ENCODE results near the gene SLC35G1.

The SLC35G1 gene

GRCh38 chr10:93893646-93894515, at the start of gene SLC35G1:
Gene SLC35G1, plus strand, starts transcription at chr10:93893978. Its CDS starts 56 bp downstream, at chr10:93894034.
- peak; percentile 29 for DNase-seq

GRCh38 chr10:93844979-93845626, 48.7 kb upstream of the SLC35G1 start:
- peak; percentile 73 for DNase-seq

GRCh38 chr10:93849593-93849992, 44.2 kb upstream of the SLC35G1 start:
- peak; percentile 73 for DNase-seq

GRCh38 chr10:93850031-93851015, 43.5 kb upstream of the SLC35G1 start:
- no peak for DNase-seq

- DNase-seq, result no peak
Observed at GRCh38 chr10:93851169-93851568, 42.6 kb upstream of the SLC35G1 start.

- no peak for DNase-seq
Observed at GRCh38 chr10:93852476-93853095, 41.2 kb upstream of the SLC35G1 start.

- DNase-seq, result no peak
Observed at GRCh38 chr10:93854975-93855374, 38.8 kb upstream of the SLC35G1 start.

- no peak for DNase-seq
Observed at GRCh38 chr10:93856349-93857145, 37.2 kb upstream of the SLC35G1 start.

GRCh38 chr10:93859049-93859655, 34.6 kb upstream of the SLC35G1 start:
- no peak for DNase-seq

- DNase-seq, result no peak
Observed at GRCh38 chr10:93861825-93862224, 32.0 kb upstream of the SLC35G1 start.

- DNase-seq, result no peak
Observed at GRCh38 chr10:93865794-93866425, 27.9 kb upstream of the SLC35G1 start.

- no peak for DNase-seq
Observed at GRCh38 chr10:93867525-93867924, 26.3 kb upstream of the SLC35G1 start.

GRCh38 chr10:93871671-93872204, 22.0 kb upstream of the SLC35G1 start:
- DNase-seq, result no peak

GRCh38 chr10:93872375-93873158, 21.2 kb upstream of the SLC35G1 start:
- DNase-seq, result no peak

GRCh38 chr10:93873420-93874115, 20.2 kb upstream of the SLC35G1 start:
- no peak for DNase-seq

- DNase-seq, result peak; percentile 23
Observed at GRCh38 chr10:93874309-93875031, 19.3 kb upstream of the SLC35G1 start.

GRCh38 chr10:93875032-93875358, 18.8 kb upstream of the SLC35G1 start:
- DNase-seq, result no peak

- DNase-seq, result no peak
Observed at GRCh38 chr10:93876381-93876780, 17.4 kb upstream of the SLC35G1 start.

All from DMS79 (cell line).